Omental fat pad (tissue), 4 donors: Measurements from ENCODE around the gene SNX18. TPM values are rescaled to one million over a fixed set of nuclear protein-coding genes. Genes with fewer than 3 reads are reported as not detected.

ENCODE experiments used
- ATAC-seq: fragments of 150-250 bp; one replicate; pipeline ENCODE4 v1.9.1; 2016; ENCODE audit warnings: mild to moderate bottlenecking, moderate library complexity; ENCODE audit not compliant: low FRiP score
- DNase-seq: peaks from one replicate; pipeline ENCODE4 v3.0.0-alpha.2; 2019; ENCODE audit warnings: low spot score
- CTCF ChIP-seq, 3 donors: fragments of 450-650 bp; IDR thresholded peaks; one replicate each; pipeline ENCODE4 v1.5.1; 2016 to 2017; ENCODE audit warnings: antibody characterized with exemption in 3 of 3, mild to moderate bottlenecking in 3 of 3, moderate library complexity in 2 of 3
- total RNA-seq, 4 donors: library from RNA; depleted of rRNA; stranded (reverse); fragments of >200 nt; gene quantifications; one replicate each; pipeline ENCODE4 v1.1.0, GENCODE V29; 2016

SNX18 gene
- total RNA-seq, 4 donors from 2014 or later, result 21.9 to 53.9 (median 31.1) TPM

GRCh38 chr5:54514841-54515432 lies 2.6 kb upstream of the SNX18 start:
- no peak for TF ChIP-seq CTCF (IDR thresholded peaks at IDR 0.05)
- no peak for DNase-seq
- ATAC-seq, result no peak

GRCh38 chr5:54515634-54516033 lies 1.9 kb upstream of the SNX18 start:
- DNase-seq (no peak), ATAC-seq (no peak)
- TF ChIP-seq CTCF (IDR thresholded peaks at IDR 0.05), result no peak

- no peak for ATAC-seq
- no peak for TF ChIP-seq CTCF (IDR thresholded peaks at IDR 0.05)
- no peak for DNase-seq
Measured at GRCh38 chr5:54516051-54516655, 1.4 kb upstream of the SNX18 start.

GRCh38 chr5:54517174-54517511 lies 416 bp upstream of the SNX18 start:
- ATAC-seq (peak; percentile 34), DNase-seq (no peak)
- no peak for TF ChIP-seq CTCF (IDR thresholded peaks at IDR 0.05)

- ATAC-seq, result peak; percentile 45
- TF ChIP-seq CTCF (IDR thresholded peaks at IDR 0.05), result no peak
- DNase-seq, result no peak
Measured at GRCh38 chr5:54518146-54518817, 723 bp downstream of the SNX18 start.

GRCh38 chr5:54518818-54519508 lies 1.4 kb downstream of the SNX18 start:
- no peak for DNase-seq
- no peak for ATAC-seq
- TF ChIP-seq CTCF (IDR thresholded peaks at IDR 0.05), result no peak
